Coronary artery (tissue), 2 donors: ENCODE data around the gene ZSWIM3.

Experiments
- DNase-seq: peaks from one replicate; pipeline ENCODE4 v3.0.0-alpha.2; 2017; ENCODE audit warnings: low spot score
- H3K27ac ChIP-seq, 2 donors: fragments of 200-600 bp; sonication (generic); one replicate each; pipeline ENCODE4 v1.5.1; 2016 to 2019
- H3K4me3 ChIP-seq: fragments of 200-600 bp; sonication (generic); 2 replicates; pipeline ENCODE4 v1.5.1; 2016; ENCODE audit warnings: mild to moderate bottlenecking, moderate library complexity
- TF ChIP-seq, protein P1 (sequence below): fragments of 200-600 bp; sonication (generic); IDR thresholded peaks from one replicate; pipeline ENCODE4 v1.5.1; 2019; ENCODE audit warnings: antibody characterized with exemption

ZSWIM3 gene

DNA sequence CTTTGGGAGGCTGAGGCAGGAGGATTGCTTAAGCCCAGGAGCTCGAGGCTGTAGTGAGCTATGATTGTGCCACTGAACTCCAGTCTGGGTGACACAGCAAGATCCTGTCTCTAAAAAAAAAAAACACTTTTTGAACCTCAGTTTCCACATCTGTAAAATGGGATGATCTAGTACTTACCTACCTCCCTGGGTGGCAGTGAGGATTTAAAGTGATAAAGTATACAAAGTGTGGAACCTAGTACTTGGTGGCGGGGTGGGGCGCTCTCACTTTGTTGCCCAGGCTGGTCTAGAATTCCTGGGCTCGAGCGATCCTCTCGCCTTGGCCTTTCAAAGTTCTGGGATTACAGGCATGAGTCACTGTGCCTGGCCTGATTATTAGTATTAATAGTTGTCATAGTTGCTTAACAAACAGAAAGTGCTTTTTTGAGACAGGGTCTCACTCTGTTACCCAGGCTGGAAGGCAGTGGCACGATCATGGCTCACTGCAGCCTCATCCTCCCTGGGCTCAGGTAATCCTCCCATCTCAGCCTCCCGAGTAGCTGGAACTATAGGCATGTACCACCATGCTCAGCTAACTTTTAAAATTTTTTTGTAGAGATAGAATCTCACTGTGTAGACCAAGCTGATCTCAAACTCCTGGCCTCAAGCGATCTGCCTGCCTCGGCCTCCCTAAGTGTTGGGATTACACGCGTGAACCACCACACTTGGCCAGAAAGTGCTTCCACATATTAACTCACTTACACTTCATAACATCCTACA, 61.5 kb downstream of the ZSWIM3 start:
- TF ChIP-seq, protein P1, sequence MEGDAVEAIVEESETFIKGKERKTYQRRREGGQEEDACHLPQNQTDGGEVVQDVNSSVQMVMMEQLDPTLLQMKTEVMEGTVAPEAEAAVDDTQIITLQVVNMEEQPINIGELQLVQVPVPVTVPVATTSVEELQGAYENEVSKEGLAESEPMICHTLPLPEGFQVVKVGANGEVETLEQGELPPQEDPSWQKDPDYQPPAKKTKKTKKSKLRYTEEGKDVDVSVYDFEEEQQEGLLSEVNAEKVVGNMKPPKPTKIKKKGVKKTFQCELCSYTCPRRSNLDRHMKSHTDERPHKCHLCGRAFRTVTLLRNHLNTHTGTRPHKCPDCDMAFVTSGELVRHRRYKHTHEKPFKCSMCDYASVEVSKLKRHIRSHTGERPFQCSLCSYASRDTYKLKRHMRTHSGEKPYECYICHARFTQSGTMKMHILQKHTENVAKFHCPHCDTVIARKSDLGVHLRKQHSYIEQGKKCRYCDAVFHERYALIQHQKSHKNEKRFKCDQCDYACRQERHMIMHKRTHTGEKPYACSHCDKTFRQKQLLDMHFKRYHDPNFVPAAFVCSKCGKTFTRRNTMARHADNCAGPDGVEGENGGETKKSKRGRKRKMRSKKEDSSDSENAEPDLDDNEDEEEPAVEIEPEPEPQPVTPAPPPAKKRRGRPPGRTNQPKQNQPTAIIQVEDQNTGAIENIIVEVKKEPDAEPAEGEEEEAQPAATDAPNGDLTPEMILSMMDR = no peak
- Histone ChIP-seq H3K4me3 (no peak overlapping the region), H3K27ac (peak overlapping the region; percentile 25 to 85)
- DNase-seq = no peak

DNA sequence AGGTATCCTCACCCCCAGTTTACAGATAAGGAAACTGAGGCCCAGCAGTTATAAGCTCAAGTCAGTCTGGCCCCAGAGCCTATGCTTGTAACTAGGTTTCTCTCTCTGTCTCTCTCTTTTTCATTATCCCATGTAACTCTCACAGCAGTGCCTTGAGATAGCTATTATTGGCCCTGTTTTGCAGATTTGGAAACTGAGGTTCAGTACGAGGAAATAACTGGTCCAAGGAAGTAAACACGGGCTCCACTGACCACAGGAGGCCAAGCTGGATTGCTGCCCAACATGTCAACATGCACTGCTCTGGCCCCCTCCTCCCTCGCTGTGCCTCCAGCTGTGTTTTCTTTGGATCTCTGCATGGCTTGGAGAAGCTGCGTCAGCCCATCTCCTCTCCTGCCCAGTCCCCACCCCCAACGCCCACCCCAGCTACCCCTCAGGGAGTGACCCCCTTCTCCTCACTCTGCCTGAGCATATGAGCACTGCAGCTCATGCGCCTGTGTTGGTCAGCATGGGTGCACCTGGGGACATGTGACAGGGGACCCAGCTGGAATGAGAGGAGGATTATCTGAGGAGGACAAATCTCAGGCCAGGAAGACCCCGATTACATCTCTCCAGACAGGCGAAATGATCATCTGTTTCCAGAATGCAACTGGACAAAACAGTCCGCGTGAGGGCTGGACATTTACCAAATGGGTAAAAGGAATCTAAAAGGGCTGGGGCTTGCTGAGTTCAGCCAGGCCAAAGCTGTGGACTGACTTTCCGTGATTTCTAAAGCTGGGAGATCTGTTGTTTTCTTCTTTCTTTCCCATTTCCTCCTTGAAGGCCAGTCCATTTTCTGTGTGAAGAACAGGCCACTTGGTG, 62.4 kb downstream of the ZSWIM3 start:
- H3K4me3 ChIP-seq = peak overlapping the region; percentile 42
- no peak for DNase-seq
- TF ChIP-seq, protein P1 = no peak
- H3K27ac ChIP-seq = peak overlapping the region; percentile 25 to 85

DNA sequence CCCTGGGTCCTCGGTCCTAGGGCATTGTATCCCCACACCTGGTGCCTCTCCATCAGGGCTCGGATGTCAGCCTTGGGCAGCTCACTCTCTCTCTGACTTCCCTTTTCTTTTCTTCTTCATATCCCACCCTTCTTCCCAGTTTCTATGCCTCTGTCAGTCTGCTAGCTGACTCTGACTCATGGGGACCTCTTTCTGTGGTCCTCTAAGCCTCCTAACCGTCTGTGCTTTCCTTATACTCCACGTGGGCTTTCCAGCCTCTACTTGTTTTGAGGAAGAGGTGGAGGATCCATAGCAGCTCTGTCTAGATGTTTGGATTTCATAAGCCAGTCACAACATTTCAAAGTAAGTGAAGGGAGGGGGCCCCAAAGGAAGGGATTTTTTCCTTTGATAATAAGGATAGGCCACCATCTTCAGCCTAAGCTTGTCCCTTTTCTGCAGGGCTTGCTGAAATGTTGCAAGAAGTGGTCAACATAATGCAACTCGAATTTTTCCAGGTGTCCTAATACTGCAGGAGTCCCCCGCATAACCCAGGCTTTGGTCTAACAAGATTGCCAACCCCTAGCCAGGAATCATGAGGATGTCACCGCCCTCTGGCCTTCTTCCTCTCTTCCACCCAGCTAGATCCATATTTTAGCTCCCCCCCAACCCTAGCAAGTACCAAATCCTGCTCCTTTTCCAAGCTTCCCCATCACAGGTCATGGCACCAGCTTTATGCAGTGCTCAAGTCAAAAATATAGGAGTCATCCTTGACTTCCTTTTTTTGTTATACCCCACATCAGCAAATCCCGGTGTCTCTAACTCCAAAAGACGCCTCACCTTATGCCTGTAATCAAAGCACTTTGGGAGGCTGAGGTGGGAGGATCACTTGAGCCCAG, 63.3 kb downstream of the ZSWIM3 start:
- Histone ChIP-seq H3K4me3 (no peak overlapping the region), H3K27ac (peak overlapping the region; percentile 24 to 85)
- no peak for DNase-seq
- TF ChIP-seq, protein P1 = no peak

DNA sequence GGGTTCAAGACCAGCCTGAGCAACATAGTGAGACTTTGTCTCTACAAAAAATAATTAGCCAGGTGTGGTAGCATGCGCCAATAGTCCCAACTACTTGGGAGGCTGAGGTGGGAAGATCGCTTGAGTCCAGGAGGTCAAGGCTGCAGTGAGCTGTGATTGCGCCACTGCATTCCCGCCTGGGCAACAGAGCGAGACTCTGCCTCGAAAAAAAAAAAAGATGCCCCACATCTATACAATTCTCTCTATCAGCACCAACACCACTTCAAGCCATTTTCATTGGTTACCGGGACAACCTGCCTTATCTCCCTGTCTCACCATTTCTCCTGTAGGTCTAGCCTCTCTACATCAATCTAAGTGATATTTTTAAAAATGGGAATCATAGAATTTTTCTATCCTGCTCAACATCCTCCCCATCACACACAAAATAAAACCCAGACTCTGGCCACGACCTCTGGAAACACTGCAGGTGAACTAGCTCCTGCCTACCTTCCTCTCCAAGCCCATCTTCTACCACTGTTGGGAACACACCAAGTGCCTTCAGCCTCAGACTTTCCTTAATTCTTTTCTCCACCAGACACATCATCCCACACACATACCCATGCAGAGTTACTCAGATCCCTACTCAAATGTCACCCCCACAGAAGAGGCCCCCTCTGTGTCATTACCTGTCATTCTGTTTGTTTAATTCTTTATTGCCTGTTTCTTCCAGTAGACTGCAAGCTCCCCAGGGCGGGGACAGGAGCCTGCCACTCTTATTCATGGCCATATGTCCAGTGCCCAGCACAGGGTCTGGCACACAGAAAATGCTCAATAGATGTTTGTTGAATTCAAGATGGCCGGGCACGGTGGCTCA, 64.1 kb downstream of the ZSWIM3 start:
- DNase-seq = no peak
- TF ChIP-seq, protein P1 = no peak
- Histone ChIP-seq H3K27ac (peak overlapping the region in 1 of 2 donors; percentile 85), H3K4me3 (no peak overlapping the region)

DNA sequence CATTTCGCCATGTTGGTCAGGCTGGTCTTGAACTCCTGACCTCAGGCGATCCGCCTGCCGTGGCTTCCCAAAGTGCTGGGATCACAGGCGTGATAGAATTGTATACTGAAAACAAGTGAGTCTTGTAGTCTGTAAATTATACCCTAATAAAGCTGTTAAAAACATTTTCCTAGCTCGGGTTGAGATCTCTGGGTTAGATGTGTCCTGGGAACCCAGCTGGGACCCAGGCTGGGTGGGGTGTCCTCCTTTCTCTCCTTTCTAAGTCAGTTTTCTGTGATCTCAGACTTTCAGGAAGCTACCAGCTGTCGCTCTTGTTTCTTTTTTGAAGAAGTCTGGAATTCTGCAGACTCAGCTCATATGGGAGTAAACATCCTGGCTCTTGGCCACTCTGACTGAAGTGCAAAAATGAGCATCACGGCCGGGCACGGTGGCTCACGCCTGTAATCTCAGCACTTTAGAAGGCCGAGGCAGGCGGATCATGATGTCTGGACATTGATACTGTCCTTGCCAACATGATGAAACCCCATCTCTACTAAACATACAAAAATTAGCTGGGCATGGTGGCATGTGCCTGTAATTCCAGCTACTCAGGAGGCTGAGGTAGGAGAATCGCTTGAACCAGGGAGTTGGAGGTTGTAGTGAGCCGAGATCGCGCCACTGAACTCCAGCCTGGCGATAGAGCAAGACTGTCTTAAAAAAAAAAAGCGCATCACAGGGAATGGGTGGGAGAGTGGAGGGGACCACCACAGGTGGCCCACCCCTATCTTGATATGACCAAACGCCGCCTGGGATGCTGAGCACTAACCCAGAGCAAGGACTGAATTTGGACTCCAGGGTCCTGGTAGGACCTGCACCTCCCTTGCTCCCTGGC, 67.2 kb downstream of the ZSWIM3 start:
- H3K4me3 ChIP-seq = peak overlapping the region; percentile 40
- H3K27ac ChIP-seq = peak overlapping the region; percentile 21 to 84
- no peak for DNase-seq
- TF ChIP-seq, protein P1 = no peak
